OCI-LY1 (cell line): ENCODE data around the gene CD74.

ENCODE experiments used
- CTCF ChIP-seq: fragments of 200-600 bp; sonication (generic), shearing (Covaris generic); IDR thresholded peaks from 2 replicates; pipeline ENCODE4 v1.5.1; 2017; ENCODE audit warnings: mild to moderate bottlenecking, antibody characterized with exemption, low read length, moderate library complexity, mixed read lengths
- EZH2 ChIP-seq: fragments of 200-600 bp; sonication (generic), shearing (Covaris generic); IDR thresholded peaks from 2 replicates; pipeline ENCODE4 v1.8.0; 2017; ENCODE audit warnings: borderline replicate concordance, mixed run types, mild to moderate bottlenecking, antibody characterized with exemption, low read length, moderate library complexity, mixed read lengths

- TF ChIP-seq EZH2: no peak
- no peak for TF ChIP-seq CTCF
Measured at GRCh38 chr5:150397782-150398721, 14.7 kb downstream of the CD74 start.
